GM12878 (cell line): ENCODE data around the gene HMCN2. TPM values are rescaled to one million over a fixed set of nuclear protein-coding genes. Genes with fewer than 3 reads are reported as not detected.

Source experiments
- ATAC-seq: fragments of 200-7000 bp; cut with Tn5 transposase; 3 replicates; pipeline ENCODE4 v1.9.1; 2020; ENCODE audit warnings: mild to moderate bottlenecking, moderate library complexity
- BruUV-seq: library from RNA; stranded (reverse); fragments of 400-500 nt; replicated peaks from 2 replicates; lab custom pipeline; 2021; lab: Mats Ljungman, UMichigan
- CTCF ChIA-PET: fragments of 300-600 bp; sonication (Branson Sonifier 250); formaldehyde crosslinking; extraction: SDS; loops from one replicate; lab custom pipeline; 2021; ENCODE audit warnings: inconsistent platforms; lab: Yijun Ruan, JAX
- POLR2A ChIA-PET: fragments of 350-600 bp; formaldehyde crosslinking; extraction: SDS; loops from one replicate; lab custom pipeline; 2021; ENCODE audit warnings: inconsistent platforms; lab: Charles Lee
- RAD21 ChIA-PET: fragments of 300-600 bp; sonication (Branson Sonifier 250); formaldehyde crosslinking; loops from one replicate; lab custom pipeline; 2023; ENCODE audit warnings: antibody characterized with exemption; ENCODE audit not compliant: unreplicated experiment; lab: Charles Lee
- SMC1A ChIA-PET: fragments of 300-600 bp; sonication (Branson Sonifier 250); formaldehyde crosslinking; loops from one replicate; lab custom pipeline; 2023; ENCODE audit not compliant: unreplicated experiment, uncharacterized antibody; lab: Charles Lee
- DNase-seq: peaks from one replicate; pipeline ENCODE4 v3.0.0-alpha.2; 2011; ENCODE audit warnings: low read depth, low spot score
- FAIRE-seq: peaks from 3 replicates; lab custom pipeline; 2011; peaks lifted over from hg19 to GRCh38; lab: Jason Lieb, UNC
- H2AFZ ChIP-seq: 2 replicates; pipeline ENCODE4 v1.6.0; 2011; ENCODE audit warnings: low read depth, low read length, control low read depth; ENCODE audit not compliant: control insufficient read depth
- H3K27ac ChIP-seq: 2 replicates; pipeline ENCODE4 v1.5.1; 2011; ENCODE audit warnings: control low read depth; ENCODE audit not compliant: control insufficient read depth, insufficient read depth
- H3K27me3 ChIP-seq, 2 experiments: replicated peaks in 1 of 2; 2 replicates each; pipeline versions ENCODE4 v1.6.0 to v1.6.1; 2011; ENCODE audit warnings: low read length in 1 of 2; ENCODE audit not compliant: control insufficient read depth in 2 of 2, insufficient read depth in 2 of 2
- H3K36me3 ChIP-seq, 2 experiments: 2 replicates each; pipeline ENCODE4 v1.5.1; 2011; ENCODE audit warnings: low read length in 1 of 2; ENCODE audit not compliant: control insufficient read depth in 2 of 2, insufficient read depth in 2 of 2
- H3K4me1 ChIP-seq: 2 replicates; pipeline ENCODE4 v1.6.1; 2011; ENCODE audit warnings: mild to moderate bottlenecking, low read length, moderate library complexity, mixed read lengths; ENCODE audit not compliant: control insufficient read depth, insufficient read depth
- H3K4me2 ChIP-seq: 2 replicates; pipeline ENCODE4 v1.6.0; 2011; ENCODE audit warnings: control low read depth; ENCODE audit not compliant: control insufficient read depth, insufficient read depth
- H3K4me3 ChIP-seq: fragments of 200-600 bp; sonication (generic); 2 replicates; pipeline ENCODE4 v1.5.1; 2016
- H3K79me2 ChIP-seq: 2 replicates; pipeline ENCODE4 v1.6.0; 2011; ENCODE audit warnings: low read length; ENCODE audit not compliant: control insufficient read depth, insufficient read depth
- H3K9ac ChIP-seq: 2 replicates; pipeline ENCODE4 v1.8.0; 2011; ENCODE audit warnings: low read length, control low read depth, mixed read lengths; ENCODE audit not compliant: control insufficient read depth, insufficient read depth
- H3K9me3 ChIP-seq: replicated peaks from 3 replicates; pipeline ENCODE4 v1.5.1; 2011; ENCODE audit warnings: mild to moderate bottlenecking, low read length; ENCODE audit not compliant: control insufficient read depth, insufficient read depth
- H4K20me1 ChIP-seq: 2 replicates; pipeline ENCODE4 v1.6.0; 2011; ENCODE audit not compliant: control insufficient read depth, insufficient read depth
- CBFB ChIP-seq: IDR thresholded peaks from 2 replicates; pipeline ENCODE4 v1.6.1; 2016; ENCODE audit warnings: antibody characterized with exemption, low read depth
- CEBPB ChIP-seq, 2 experiments: fragments of 150-350 bp in 1 of 2; IDR thresholded peaks; 2 replicates each; pipeline ENCODE4 v1.6.1; 2012 to 2014; ENCODE audit warnings: low read depth in 2 of 2, low read length in 2 of 2, borderline replicate concordance in 1 of 2, inconsistent platforms in 1 of 2
- NFYA ChIP-seq: IDR thresholded peaks from 2 replicates; pipeline ENCODE4 v1.6.1; 2011; ENCODE audit warnings: low read depth, mild to moderate bottlenecking, low read length, improper control_type of control experiment, borderline replicate concordance
- RELB ChIP-seq: fragments of 450-650 bp; IDR thresholded peaks from 2 replicates; pipeline ENCODE4 v1.6.1; 2017; ENCODE audit warnings: low read depth, mild to moderate bottlenecking, moderate library complexity
- SMAD5 ChIP-seq: IDR thresholded peaks from 2 replicates; pipeline ENCODE4 v1.6.1; 2016; ENCODE audit warnings: antibody characterized with exemption, low read depth
- TCF7 ChIP-seq: IDR thresholded peaks from 2 replicates; pipeline ENCODE4 v1.6.1; 2014; ENCODE audit warnings: antibody characterized with exemption, borderline replicate concordance
- USF2 ChIP-seq: IDR thresholded peaks from 2 replicates; pipeline ENCODE4 v1.6.1; 2011; ENCODE audit warnings: low read depth, low read length, improper control_type of control experiment, borderline replicate concordance
- YBX1 ChIP-seq: fragments of 450-650 bp; IDR thresholded peaks from 2 replicates; pipeline ENCODE4 v1.6.1; 2016; ENCODE audit warnings: antibody characterized with exemption
- ZBTB40 ChIP-seq: fragments of 450-650 bp; IDR thresholded peaks from 2 replicates; pipeline ENCODE4 v1.6.1; 2016; ENCODE audit warnings: mild to moderate bottlenecking, moderate library complexity, borderline replicate concordance
- WGBS: methylation state at CpG from one replicate; pipeline ENCODE4 v1.1.6; 2016; ENCODE audit warnings: low lambda C conversion rate; ENCODE audit not compliant: insufficient replicate concordance, insufficient coverage; ENCODE audit errors: missing lambda C conversion rate; 5-methylcytosine and 5-hydroxymethylcytosine counted together
- in situ Hi-C: fragments of 300-500 bp; cut with MboI; formaldehyde crosslinking; loops from 9 replicates; pipeline ENCODE4 v1.14.3; 2018; ENCODE audit warnings: mixed read lengths
- intact Hi-C: fragments of 100-400 bp; cut with micrococcal nuclease; formaldehyde crosslinking; loops from one replicate; pipeline ENCODE4 v1.14.2; 2022; ENCODE audit not compliant: unreplicated experiment
- polyA plus RNA-seq, 11 experiments: library from polyadenylated mRNA; depleted of rRNA in 4 of 11; unstranded in 6 of 11; stranded (reverse) in 5 of 11; fragments of >200 nt; fragmentation: Nextera tagmentation in 4 of 11; fragmentation: Illumina TruSeq in 1 of 11; extraction: Ambion mirVana in 4 of 11; extraction: Trizol in 1 of 11; gene quantifications; 1 replicate in 1 of 11; 2 replicates in 10 of 11; pipeline versions ENCODE4 v1.2.1 to v1.2.3, GENCODE V29; 2011 to 2016; ENCODE audit warnings: inconsistent platforms in 2 of 11, missing spikeins in 2 of 11, low read depth in 1 of 11
- total RNA-seq, 4 experiments: library from RNA; depleted of rRNA in 3 of 4; stranded (reverse); fragments of >200 nt in 3 of 4; fragmentation: Illumina TruSeq in 1 of 4; extraction: Trizol in 1 of 4; gene quantifications; 2 replicates each; pipeline versions ENCODE4 v1.2.1 to v1.2.3, GENCODE V29; 2013 to 2021

Gene HMCN2
- total and polyA plus RNA-seq, 10 of the 15 experiments (the other 5 are each of a cell fraction or from before 2014, with no cell fraction given) = 0.04 TPM; not detected in 9

GRCh38 chr9:130230631-130231030 is 34.9 kb upstream of the HMCN2 start:
- H3K4me2 ChIP-seq = no peak overlapping the region
- TF ChIP-seq RELB (no peak), YBX1 (no peak), SMAD5 (no peak), CBFB (no peak)
- no peak overlapping the region for H3K9ac ChIP-seq
- RAD21 ChIA-PET = no interaction called here
- no peak overlapping the region for H3K4me3 ChIP-seq
- POLR2A ChIA-PET = interaction anchor here (1.3 kb wide), 1 partner anchor 122 kb away, joined by 11 read pairs; no protein-coding TSS in a partner anchor
- WGBS = 0% methylated on average over 1 of the region's 1 CpG
- no peak for FAIRE-seq
- no peak for DNase-seq
- no TSS peak for BruUV-seq
- no peaks in the 10 kb centered on the region for H3K36me3 ChIP-seq
- no peak overlapping the region for H3K27ac ChIP-seq
- intact Hi-C loops (no loop called here), in situ Hi-C loops (no loop called here)
- no peaks in the 10 kb centered on the region for H3K4me1 ChIP-seq
- H2AFZ ChIP-seq = no peak overlapping the region
- no peaks in the 10 kb centered on the region; the same call in 2 of the 3 replicates for H3K9me3 ChIP-seq
- ATAC-seq = no peak
- no peaks in the 10 kb centered on the region for H3K79me2 ChIP-seq
- no peaks in the 10 kb centered on the region for H3K27me3 ChIP-seq
- H4K20me1 ChIP-seq = no peaks in the 10 kb centered on the region
- SMC1A ChIA-PET = no interaction called here
- CTCF ChIA-PET = interaction anchor here (1.5 to 1.6 kb wide), 2 partner anchors 19 to 124 kb away, joined by 3 to 4 read pairs; no protein-coding TSS in a partner anchor

GRCh38 chr9:130232899-130233586 is 32.5 kb upstream of the HMCN2 start:
- no peak overlapping the region for H3K4me3 ChIP-seq
- ChIA-PET SMC1A (no interaction called here), CTCF (interaction anchor here (1.8 kb wide), 1 partner anchor 126 kb away, joined by 7 read pairs; no protein-coding TSS in a partner anchor), POLR2A (no interaction called here), RAD21 (interaction anchor here (0.5 kb wide), 1 partner anchor 21 kb away, joined by 4 read pairs; no protein-coding TSS in a partner anchor)
- H2AFZ ChIP-seq = no peak overlapping the region
- H3K79me2 ChIP-seq = no peaks in the 10 kb centered on the region
- no peaks in the 10 kb centered on the region for H4K20me1 ChIP-seq
- intact Hi-C loops (no loop called here), in situ Hi-C loops (no loop called here)
- ATAC-seq (no peak), FAIRE-seq (no peak), DNase-seq (no peak)
- H3K36me3 ChIP-seq = no peaks in the 10 kb centered on the region
- H3K27ac ChIP-seq = no peak overlapping the region
- BruUV-seq = no TSS peak
- no peaks in the 10 kb centered on the region for H3K27me3 ChIP-seq
- H3K9me3 ChIP-seq = no peaks in the 10 kb centered on the region; the same call in 2 of the 3 replicates
- H3K9ac ChIP-seq = no peak overlapping the region
- H3K4me2 ChIP-seq = no peak overlapping the region
- H3K4me1 ChIP-seq = no peaks in the 10 kb centered on the region; the same call in 1 of the 2 replicates
- whole genome bisulfite sequencing = 75% methylated on average over 27 of the region's 27 CpGs
- TF ChIP-seq NFYA (no peak), USF2 (no peak), TCF7 (no peak), ZBTB40 (no peak), CEBPB (IDR thresholded peaks at IDR 0.05; ENCODE audit: borderline replicate concordance in 1 of 2, low read depth in 2 of 2, low read length in 2 of 2) (no peak)
